Uterus (tissue), 4 donors: Measurements from ENCODE around the gene DYNC1LI1. TPM values are rescaled to one million over a fixed set of nuclear protein-coding genes. Genes with fewer than 3 reads are reported as not detected.

Source experiments
- DNase-seq, 2 donors: peaks; one replicate each; pipeline ENCODE4 v3.0.0-alpha.2; 2019 to 2020
- H3K27ac ChIP-seq, 2 donors: fragments of 200-600 bp; sonication (generic); 1 replicate in 1 of 2; 2 replicates in 1 of 2; pipeline ENCODE4 v1.5.1; 2016 to 2018
- H3K27me3 ChIP-seq, 2 donors: fragments of 200-600 bp; sonication (generic); one replicate each; pipeline ENCODE4 v1.5.1; 2018 to 2019; ENCODE audit warnings: control low read depth in 1 of 2
- H3K36me3 ChIP-seq, 2 donors: fragments of 200-600 bp; sonication (generic); one replicate each; pipeline ENCODE4 v1.5.1; 2019; ENCODE audit warnings: control low read depth in 1 of 2
- H3K4me1 ChIP-seq, 2 donors: fragments of 200-600 bp; sonication (generic); one replicate each; pipeline ENCODE4 v1.5.1; 2018 to 2019; ENCODE audit warnings: control low read depth in 1 of 2
- H3K4me3 ChIP-seq, 2 donors: fragments of 200-600 bp; sonication (generic); 1 replicate in 1 of 2; 2 replicates in 1 of 2; pipeline ENCODE4 v1.5.1; 2018 to 2019; ENCODE audit warnings: mild to moderate bottlenecking in 1 of 2
- H3K9me3 ChIP-seq, 2 donors: fragments of 200-600 bp; sonication (generic); one replicate each; pipeline ENCODE4 v1.5.1; 2019; ENCODE audit warnings: control low read depth in 1 of 2
- CTCF ChIP-seq, 4 experiments: fragments of 200-600 bp in 2 of 4; fragments of 450-650 bp in 2 of 4; sonication (generic) in 2 of 4; IDR thresholded peaks; one replicate each; pipeline ENCODE4 v1.5.1; 2016 to 2019; ENCODE audit warnings: antibody characterized with exemption in 4 of 4, mild to moderate bottlenecking in 2 of 4, moderate library complexity in 1 of 4
- POLR2A ChIP-seq, 2 donors: fragments of 450-650 bp; IDR thresholded peaks; one replicate each; pipeline ENCODE4 v1.6.1; 2016; ENCODE audit warnings: antibody characterized with exemption in 2 of 2, mild to moderate bottlenecking in 1 of 2, moderate library complexity in 1 of 2
- intact Hi-C: fragments of 100-400 bp; cut with DNase I; formaldehyde crosslinking; loops from one replicate; pipeline ENCODE4 v1.15.1; 2023; ENCODE audit warnings: low total_unique reads
- total RNA-seq, 4 donors: library from RNA; depleted of rRNA in 3 of 4; stranded (reverse); fragments of >200 nt in 3 of 4; gene quantifications; one replicate each; pipeline versions ENCODE4 v1.1.0 to v1.2.4, GENCODE V29; 2014 to 2023
- donor health status: DM: yes; HTN: yes; CAD: no.

The DYNC1LI1 gene
- total RNA-seq, 4 donors from 2014 or later, result 9.5 to 65.9 (median 41.0) TPM

DNA sequence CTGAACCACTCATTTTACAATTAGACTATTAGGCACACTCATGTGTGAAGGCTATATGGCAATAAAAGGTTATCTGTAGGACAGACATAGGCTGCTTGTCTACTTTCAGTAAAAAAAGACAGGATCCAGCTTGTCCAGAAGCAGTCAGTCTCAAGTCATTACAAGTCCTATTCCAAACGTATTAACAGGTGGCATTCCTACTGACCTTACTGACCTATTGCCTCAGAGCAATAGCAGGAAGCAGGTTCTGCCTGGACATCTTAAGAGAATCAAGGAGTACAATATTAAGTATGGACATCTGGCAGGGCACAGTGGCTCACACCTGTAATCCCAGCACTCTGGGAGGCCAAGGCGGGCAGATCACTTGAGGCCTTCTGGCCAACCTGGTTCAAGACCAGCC, 75.0 kb downstream of the DYNC1LI1 start:
- H3K4me1 ChIP-seq, result peaks cover 0 to 6% of the 10 kb centered on the region in 2 donors
- H3K36me3 ChIP-seq, result no peaks in the 10 kb centered on the region
- H3K27me3 ChIP-seq, result no peaks in the 10 kb centered on the region
- no peaks in the 10 kb centered on the region for H3K9me3 ChIP-seq
- intact Hi-C loops, result no loop called here
- TF ChIP-seq POLR2A (IDR thresholded peaks at IDR 0.05), result no peak
- TF ChIP-seq CTCF (IDR thresholded peaks at IDR 0.05), result no peak
- no peak overlapping the region for H3K4me3 ChIP-seq
- no peak overlapping the region for H3K27ac ChIP-seq
- DNase-seq, result no peak

- Histone ChIP-seq H3K4me3 (no peak overlapping the region), H3K27ac (no peak overlapping the region), H3K27me3 (no peaks in the 10 kb centered on the region), H3K9me3 (no peaks in the 10 kb centered on the region), H3K4me1 (peaks cover 0 to 6% of the 10 kb centered on the region in 2 donors), H3K36me3 (no peaks in the 10 kb centered on the region)
- DNase-seq, result no peak
- intact Hi-C loops, result no loop called here
- TF ChIP-seq CTCF (IDR thresholded peaks at IDR 0.05), result no peak
- no peak for TF ChIP-seq POLR2A (IDR thresholded peaks at IDR 0.05)
Measured at GRCh38 chr3:32495085-32495484, 75.6 kb downstream of the DYNC1LI1 start.

GRCh38 chr3:32493437-32494414, 76.9 kb downstream of the DYNC1LI1 start:
- intact Hi-C loops, result no loop called here
- no peaks in the 10 kb centered on the region for H3K36me3 ChIP-seq
- no peak overlapping the region for H3K4me3 ChIP-seq
- no peak for DNase-seq
- H3K9me3 ChIP-seq, result no peaks in the 10 kb centered on the region
- no peaks in the 10 kb centered on the region for H3K27me3 ChIP-seq
- H3K27ac ChIP-seq, result no peak overlapping the region
- H3K4me1 ChIP-seq, result peaks cover 0 to 6% of the 10 kb centered on the region in 2 donors
- TF ChIP-seq POLR2A (IDR thresholded peaks at IDR 0.05), result no peak

- DNase-seq, result no peak
- Histone ChIP-seq H3K27ac (no peak overlapping the region), H3K4me3 (no peak overlapping the region), H3K36me3 (no peaks in the 10 kb centered on the region), H3K27me3 (no peaks in the 10 kb centered on the region), H3K9me3 (no peaks in the 10 kb centered on the region), H3K4me1 (peaks cover 0 to 6% of the 10 kb centered on the region in 2 donors)
- no peak for TF ChIP-seq CTCF (IDR thresholded peaks at IDR 0.05)
- no peak for TF ChIP-seq POLR2A (IDR thresholded peaks at IDR 0.05)
- intact Hi-C loops, result no loop called here
Measured at GRCh38 chr3:32492684-32493436, 77.8 kb downstream of the DYNC1LI1 start.

- Histone ChIP-seq H3K27me3 (no peaks in the 10 kb centered on the region), H3K4me3 (no peak overlapping the region), H3K27ac (no peak overlapping the region), H3K36me3 (no peaks in the 10 kb centered on the region), H3K4me1 (peaks cover 0 to 4% of the 10 kb centered on the region in 2 donors), H3K9me3 (no peaks in the 10 kb centered on the region)
- no peak for TF ChIP-seq CTCF (IDR thresholded peaks at IDR 0.05)
- no peak for TF ChIP-seq POLR2A (IDR thresholded peaks at IDR 0.05)
- DNase-seq, result no peak
- intact Hi-C loops, result no loop called here
Measured at GRCh38 chr3:32488474-32489008, 82.1 kb downstream of the DYNC1LI1 start.
